Ovary (tissue), 9 donors: ENCODE data around the gene EPHA2. TPM values are rescaled to one million over a fixed set of nuclear protein-coding genes. Genes with fewer than 3 reads are reported as not detected.

Source experiments
- DNase-seq, 5 donors: peaks; one replicate each; pipeline ENCODE4 v3.0.0-alpha.2; 2019 to 2020
- H3K27ac ChIP-seq, 2 donors: fragments of 200-600 bp; one replicate each; pipeline versions ENCODE4 v1.5.1 to v1.8.0; 2019 to 2022
- H3K27me3 ChIP-seq: fragments of 200-600 bp; one replicate; pipeline ENCODE4 v1.8.0; 2022
- H3K36me3 ChIP-seq: fragments of 200-600 bp; sonication (generic); one replicate; pipeline ENCODE4 v1.5.1; 2019
- H3K4me1 ChIP-seq: one replicate; pipeline ENCODE4 v1.8.1; 2013; ENCODE audit warnings: mild to moderate bottlenecking, moderate library complexity; ENCODE audit not compliant: insufficient read depth
- H3K4me3 ChIP-seq: fragments of 200-600 bp; sonication (generic); one replicate; pipeline ENCODE4 v1.5.1; 2017
- H3K9me3 ChIP-seq, 2 donors: fragments of 200-600 bp in 1 of 2; sonication (generic) in 1 of 2; one replicate each; pipeline versions ENCODE4 v1.5.1 to v1.8.1; 2013 to 2019; ENCODE audit warnings: mild to moderate bottlenecking in 1 of 2, moderate library complexity in 1 of 2
- EP300 ChIP-seq: sonication (generic); formaldehyde crosslinking; IDR thresholded peaks from one replicate; pipeline ENCODE4 v1.6.1; 2017; ENCODE audit warnings: antibody characterized with exemption
- POLR2A ChIP-seq: fragments of 450-650 bp; IDR thresholded peaks from one replicate; pipeline ENCODE4 v1.6.1; 2017; ENCODE audit warnings: antibody characterized with exemption, mild to moderate bottlenecking, moderate library complexity
- WGBS, 3 donors: extraction: QIAGEN DNeasy Blood & Tissue Kit in 1 of 3; methylation state at CpG; one replicate each; pipeline versions ENCODE4 v1.1.5 to v1.1.7; 2013 to 2017; 5-methylcytosine and 5-hydroxymethylcytosine counted together
- intact Hi-C, 4 donors: fragments of 100-400 bp; cut with DNase I; formaldehyde crosslinking; loops; one replicate each; pipeline versions ENCODE4 v1.11.0 to v1.15.1; 2022 to 2023
- polyA plus RNA-seq, 2 donors: library from polyadenylated mRNA; stranded (reverse); fragments of 200-250 nt in 1 of 2; fragments of 350-450 nt in 1 of 2; fragmentation: Illumina TruSeq in 1 of 2; extraction: RNeasy Lipid Tissue Mini Kit (QIAGEN cat#74804) in 1 of 2; gene quantifications; one replicate each; pipeline ENCODE4 v1.2.3, GENCODE V29; 2013 to 2014
- total RNA-seq, 7 donors: library from RNA; depleted of rRNA in 2 of 7; stranded (reverse); fragments of >200 nt in 2 of 7; fragmentation: NEBNext Ultra II Directional in 3 of 7; extraction: Animal tissue kit (Norgen Biotek cat#: 25700) in 3 of 7; gene quantifications; one replicate each; pipeline versions ENCODE4 v1.1.0 to v1.2.4, GENCODE V29; 2016 to 2023
- TF ChIP-seq, protein P1 (sequence below), 3 donors: fragments of 450-650 bp in 2 of 3; fragments of 200-600 bp in 1 of 3; IDR thresholded peaks; one replicate each; pipeline versions ENCODE4 v1.5.1 to v1.8.0; 2016 to 2022; ENCODE audit warnings: antibody characterized with exemption in 3 of 3, mild to moderate bottlenecking in 1 of 3
- donor health status: DM: no; HTN: no; CAD: no; lungs with moderate emphysema.
- donor health status: DM: no; HTN: no; CAD: no.
- donor health status: Bipolar disorder and iron deficiency.
- donor health status: DM: yes; HTN: yes; CAD: no.
- donor health status: DM: no; HTN: no; CAD: no.
- donor health status: DM: yes; HTN: yes; CAD: no.

The EPHA2 gene
- total and polyA plus RNA-seq, 9 donors, result 3.8 to 40.7 (median 8.2) TPM

DNA sequence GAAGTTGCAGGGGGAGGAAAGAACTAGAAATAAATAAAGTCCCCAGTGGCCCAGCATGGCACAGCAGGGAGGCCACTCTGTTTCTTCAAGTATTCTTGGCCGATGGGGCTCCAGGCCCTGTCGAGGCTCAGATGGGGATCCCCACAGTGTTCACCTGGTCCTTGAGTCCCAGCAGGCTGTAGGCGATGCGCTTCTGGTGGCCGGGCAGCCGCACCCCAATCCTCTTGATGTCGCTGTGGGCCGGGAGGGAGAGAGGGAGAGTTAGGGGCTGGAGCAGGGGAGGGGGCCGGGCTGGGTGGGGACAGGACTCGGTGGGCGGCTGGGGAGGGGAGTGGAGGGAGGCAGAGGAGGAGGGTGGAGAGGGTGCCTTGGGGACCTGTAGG lies 30.8 kb downstream of the EPHA2 start:
- Histone ChIP-seq H3K27me3 (no peaks in the 10 kb centered on the region), H3K36me3 (no peaks in the 10 kb centered on the region), H3K4me3 (no peak overlapping the region), H3K4me1 (no peaks in the 10 kb centered on the region), H3K27ac (no peak overlapping the region), H3K9me3 (no peaks in the 10 kb centered on the region)
- no peak for TF ChIP-seq POLR2A
- TF ChIP-seq, protein P1, sequence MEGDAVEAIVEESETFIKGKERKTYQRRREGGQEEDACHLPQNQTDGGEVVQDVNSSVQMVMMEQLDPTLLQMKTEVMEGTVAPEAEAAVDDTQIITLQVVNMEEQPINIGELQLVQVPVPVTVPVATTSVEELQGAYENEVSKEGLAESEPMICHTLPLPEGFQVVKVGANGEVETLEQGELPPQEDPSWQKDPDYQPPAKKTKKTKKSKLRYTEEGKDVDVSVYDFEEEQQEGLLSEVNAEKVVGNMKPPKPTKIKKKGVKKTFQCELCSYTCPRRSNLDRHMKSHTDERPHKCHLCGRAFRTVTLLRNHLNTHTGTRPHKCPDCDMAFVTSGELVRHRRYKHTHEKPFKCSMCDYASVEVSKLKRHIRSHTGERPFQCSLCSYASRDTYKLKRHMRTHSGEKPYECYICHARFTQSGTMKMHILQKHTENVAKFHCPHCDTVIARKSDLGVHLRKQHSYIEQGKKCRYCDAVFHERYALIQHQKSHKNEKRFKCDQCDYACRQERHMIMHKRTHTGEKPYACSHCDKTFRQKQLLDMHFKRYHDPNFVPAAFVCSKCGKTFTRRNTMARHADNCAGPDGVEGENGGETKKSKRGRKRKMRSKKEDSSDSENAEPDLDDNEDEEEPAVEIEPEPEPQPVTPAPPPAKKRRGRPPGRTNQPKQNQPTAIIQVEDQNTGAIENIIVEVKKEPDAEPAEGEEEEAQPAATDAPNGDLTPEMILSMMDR (IDR thresholded peaks at IDR 0.05), result no peak
- no peak for TF ChIP-seq EP300
- peak in 2 of 5 donors; percentile 6 to 14 for DNase-seq
- 84 to 87% (median 86%) methylated on average over 11 of the region's 11 CpGs for WGBS, 3 donors
- intact Hi-C loops, result no loop called here

GRCh38 chr1:16124377-16125087 lies 31.3 kb downstream of the EPHA2 start:
- H3K27me3 ChIP-seq, result no peaks in the 10 kb centered on the region
- no peak for DNase-seq
- H3K9me3 ChIP-seq, result no peaks in the 10 kb centered on the region
- no peaks in the 10 kb centered on the region for H3K4me1 ChIP-seq
- WGBS, 3 donors, result 83 to 84% (median 84%) methylated on average over 18 of the region's 18 CpGs
- intact Hi-C loops, result no loop called here
- H3K36me3 ChIP-seq, result no peaks in the 10 kb centered on the region
- no peak overlapping the region for H3K4me3 ChIP-seq
- no peak overlapping the region for H3K27ac ChIP-seq
- TF ChIP-seq EP300 (no peak), POLR2A (no peak)
- TF ChIP-seq, protein P1 (IDR thresholded peaks at IDR 0.05), result no peak

GRCh38 chr1:16122916-16123315 lies 33.0 kb downstream of the EPHA2 start:
- Histone ChIP-seq H3K9me3 (no peaks in the 10 kb centered on the region), H3K36me3 (no peaks in the 10 kb centered on the region), H3K27ac (no peak overlapping the region), H3K4me3 (no peak overlapping the region), H3K4me1 (no peaks in the 10 kb centered on the region), H3K27me3 (no peaks in the 10 kb centered on the region)
- 46 to 52% (median 51%) methylated on average over 6 of the region's 6 CpGs for WGBS, 3 donors
- intact Hi-C loops, result no loop called here
- TF ChIP-seq EP300 (no peak), POLR2A (no peak)
- TF ChIP-seq, protein P1 (IDR thresholded peaks at IDR 0.05), result no peak
- peak in 1 of 5 donors; percentile 55 for DNase-seq

DNA sequence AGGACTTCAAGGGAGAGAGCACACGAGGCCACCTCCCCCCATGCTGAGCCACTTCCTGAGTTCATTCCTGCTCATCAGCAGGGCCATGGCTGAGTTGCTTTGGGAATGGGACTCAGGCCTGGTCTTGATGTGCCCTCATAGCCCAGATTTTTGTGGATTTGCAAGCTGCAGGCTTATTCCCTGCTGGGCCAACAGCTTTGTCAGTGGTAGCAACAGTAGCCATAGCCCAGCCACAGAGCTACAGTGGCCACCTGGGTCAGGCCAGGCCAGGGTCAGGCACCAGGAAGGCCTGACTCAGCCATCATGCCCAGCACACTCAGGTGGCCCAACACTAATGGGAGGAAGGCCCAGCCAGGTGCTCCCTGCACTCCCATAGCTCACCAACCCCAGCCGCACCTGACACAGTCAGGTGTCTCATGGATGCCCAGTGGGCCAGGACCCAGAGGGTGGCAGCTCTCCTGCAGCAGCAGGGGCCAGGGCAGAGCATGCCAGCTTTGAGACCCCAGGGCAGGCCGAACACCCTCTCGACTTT lies 33.5 kb downstream of the EPHA2 start:
- Histone ChIP-seq H3K4me1 (no peaks in the 10 kb centered on the region), H3K9me3 (no peaks in the 10 kb centered on the region), H3K36me3 (no peaks in the 10 kb centered on the region), H3K27me3 (no peaks in the 10 kb centered on the region), H3K27ac (no peak overlapping the region), H3K4me3 (no peak overlapping the region)
- intact Hi-C loops, result no loop called here
- peak in 1 of 5 donors; percentile 29 for DNase-seq
- WGBS, 3 donors, result 79 to 86% (median 80%) methylated on average over 4 of the region's 4 CpGs
- TF ChIP-seq POLR2A (no peak), EP300 (no peak)
- TF ChIP-seq, protein P1 (IDR thresholded peaks at IDR 0.05), result no peak
